Measurements from ENCODE around the gene F5. TPM values are rescaled to one million over a fixed set of nuclear protein-coding genes. Genes with fewer than 3 reads are reported as not detected.
"Not testable (repeated sequence)": the region's sequence is repeated elsewhere in the genome, so short reads cannot be mapped to it uniquely, and the experiment has no call there.

F5 gene
- total RNA-seq, 4 donors from 2014 or later, result 0.32 to 0.82 (median 0.37) TPM; not detected in 1

DNA sequence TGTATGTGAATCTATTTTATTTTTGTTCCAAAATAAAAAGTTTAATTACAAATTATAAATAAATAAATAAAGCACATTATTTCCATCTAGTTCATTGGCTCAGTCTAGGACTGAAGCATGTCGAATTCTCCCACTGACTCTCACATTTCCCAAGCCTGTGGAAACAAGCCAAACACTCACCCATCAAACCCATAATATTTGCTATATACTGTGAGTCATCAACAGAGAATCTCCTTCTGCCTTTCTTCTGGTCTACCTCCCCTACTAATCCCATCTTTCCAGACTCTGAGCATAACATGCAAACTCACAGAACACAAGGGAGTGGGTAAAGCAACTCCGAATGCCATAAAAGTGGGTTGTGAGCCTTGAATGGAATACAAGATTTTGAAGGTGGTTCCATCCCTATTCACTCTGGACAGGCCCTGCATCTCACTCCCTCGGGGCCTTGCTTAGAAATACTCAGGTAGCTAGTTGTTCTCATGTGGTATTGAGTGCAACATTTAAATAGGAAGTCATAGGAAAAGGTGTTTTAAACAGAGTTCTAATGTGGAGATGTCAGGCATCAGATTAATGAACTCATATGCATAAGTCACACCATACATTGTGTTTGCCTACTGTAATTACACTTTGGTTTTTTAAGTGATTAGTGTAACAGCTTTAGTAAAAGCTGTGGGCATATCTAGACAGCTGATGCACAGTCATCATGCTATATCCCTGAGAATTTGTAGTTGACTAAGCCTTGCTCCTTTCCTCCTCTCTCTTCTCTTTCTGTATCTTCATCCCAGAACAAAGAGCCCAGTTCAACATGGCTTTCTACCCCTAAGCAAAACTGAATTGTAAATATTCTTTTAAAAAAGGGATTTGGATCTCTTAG is 47.0 kb downstream of the F5 start:
- Histone ChIP-seq H3K9me3 (no peaks in the 10 kb centered on the region), H3K4me3 (no peak overlapping the region), H3K27ac (no peak overlapping the region), H3K36me3 (no peaks in the 10 kb centered on the region), H3K27me3 (no peaks in the 10 kb centered on the region), H3K4me1 (no peaks in the 10 kb centered on the region)
- no peak for DNase-seq
- WGBS, 2 donors (ENCODE audit: low coverage in 1 of 2), result 70 to 75% methylated on average over 3 of the region's 3 CpGs
- TF ChIP-seq, protein P1, sequence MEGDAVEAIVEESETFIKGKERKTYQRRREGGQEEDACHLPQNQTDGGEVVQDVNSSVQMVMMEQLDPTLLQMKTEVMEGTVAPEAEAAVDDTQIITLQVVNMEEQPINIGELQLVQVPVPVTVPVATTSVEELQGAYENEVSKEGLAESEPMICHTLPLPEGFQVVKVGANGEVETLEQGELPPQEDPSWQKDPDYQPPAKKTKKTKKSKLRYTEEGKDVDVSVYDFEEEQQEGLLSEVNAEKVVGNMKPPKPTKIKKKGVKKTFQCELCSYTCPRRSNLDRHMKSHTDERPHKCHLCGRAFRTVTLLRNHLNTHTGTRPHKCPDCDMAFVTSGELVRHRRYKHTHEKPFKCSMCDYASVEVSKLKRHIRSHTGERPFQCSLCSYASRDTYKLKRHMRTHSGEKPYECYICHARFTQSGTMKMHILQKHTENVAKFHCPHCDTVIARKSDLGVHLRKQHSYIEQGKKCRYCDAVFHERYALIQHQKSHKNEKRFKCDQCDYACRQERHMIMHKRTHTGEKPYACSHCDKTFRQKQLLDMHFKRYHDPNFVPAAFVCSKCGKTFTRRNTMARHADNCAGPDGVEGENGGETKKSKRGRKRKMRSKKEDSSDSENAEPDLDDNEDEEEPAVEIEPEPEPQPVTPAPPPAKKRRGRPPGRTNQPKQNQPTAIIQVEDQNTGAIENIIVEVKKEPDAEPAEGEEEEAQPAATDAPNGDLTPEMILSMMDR (IDR thresholded peaks at IDR 0.05), result no peak
- TF ChIP-seq POLR2AphosphoS5 (IDR thresholded peaks at IDR 0.05) (no peak), EP300 (IDR thresholded peaks at IDR 0.05; ENCODE audit: low read depth) (no peak), POLR2A (IDR thresholded peaks at IDR 0.05) (no peak)
- intact Hi-C loops (cut with DNase I; ENCODE audit: low total_unique reads), result no loop called here
- in situ Hi-C loops (cut with MboI; ENCODE audit: low pct_ligation_motif_present in 1 of 4, low pct_unique_long_range_greater_than_20kb in 1 of 4, low sequenced_read_pairs in 3 of 4), result loop anchor here in 1 of 4 donors (25.0 kb wide), 1 partner anchor 152 kb away; no protein-coding TSS in a partner anchor

DNA sequence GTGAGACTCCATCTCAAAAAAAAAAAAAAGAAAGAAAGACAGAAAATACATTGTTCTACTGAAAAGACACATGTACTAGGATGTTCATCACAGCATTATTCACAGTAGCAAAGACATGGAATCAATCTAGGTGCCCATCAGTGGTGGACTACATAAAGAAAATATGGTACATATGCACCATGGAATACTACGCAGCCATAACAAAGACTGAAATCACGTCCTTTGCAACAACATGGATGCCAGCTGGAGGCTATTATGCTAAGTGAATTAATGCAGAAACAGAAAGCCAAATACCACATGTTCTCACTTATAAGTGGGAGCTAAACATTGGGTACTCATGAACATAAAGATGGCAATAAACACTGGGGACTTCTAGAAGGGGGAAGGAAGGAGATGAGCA is 51.6 kb downstream of the F5 start:
- WGBS, 2 donors (ENCODE audit: low coverage in 1 of 2), result 90 to 98% methylated on average over 2 of the region's 2 CpGs
- Histone ChIP-seq H3K36me3 (no peaks in the 10 kb centered on the region), H3K27ac (no peak overlapping the region), H3K27me3 (no peaks in the 10 kb centered on the region), H3K4me1 (peaks cover 0 to 4% (median 1%) of the 10 kb centered on the region in 4 donors), H3K4me3 (no peak overlapping the region), H3K9me3 (no peaks in the 10 kb centered on the region)
- no peak for DNase-seq
- in situ Hi-C loops (cut with MboI; ENCODE audit: low pct_ligation_motif_present in 1 of 4, low pct_unique_long_range_greater_than_20kb in 1 of 4, low sequenced_read_pairs in 3 of 4) (loop anchor here in 1 of 4 donors (25.0 kb wide), 1 partner anchor 147 kb away; no protein-coding TSS in a partner anchor), intact Hi-C loops (cut with DNase I; ENCODE audit: low total_unique reads) (no loop called here)
- TF ChIP-seq POLR2A (IDR thresholded peaks at IDR 0.05) (no peak), EP300 (IDR thresholded peaks at IDR 0.05; ENCODE audit: low read depth) (no peak)

DNA sequence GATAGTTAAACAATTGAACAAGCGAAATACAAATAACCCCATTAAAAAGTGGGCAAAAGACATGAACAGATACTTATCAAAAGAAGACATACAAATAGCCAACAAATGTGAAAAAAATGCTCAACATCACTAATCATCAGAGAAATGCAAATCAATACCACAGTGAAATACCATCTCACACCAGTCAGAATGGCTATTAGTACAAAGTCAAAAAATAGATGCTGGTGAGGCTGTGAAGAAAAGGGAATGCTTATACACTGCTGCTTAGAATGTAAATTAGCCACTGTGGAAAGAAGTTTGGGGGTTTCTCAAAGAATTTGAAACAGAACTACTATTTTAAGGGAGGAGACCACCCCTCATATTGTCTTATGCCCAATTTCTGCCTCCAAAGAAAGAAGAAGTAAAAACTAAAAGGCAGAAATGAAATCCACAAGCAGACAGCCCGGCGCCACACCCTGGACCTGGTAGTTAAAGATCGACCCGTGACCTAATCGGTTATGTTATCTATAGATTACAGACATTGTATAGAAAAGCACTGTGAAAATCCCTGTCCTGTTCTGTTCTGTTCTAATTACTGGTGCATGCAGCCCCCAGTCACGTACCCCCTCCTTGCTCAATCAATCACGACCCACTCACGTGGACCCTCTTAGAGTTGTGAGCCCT is 52.6 kb downstream of the F5 start:
- intact Hi-C loops (cut with DNase I; ENCODE audit: low total_unique reads); H3K27ac ChIP-seq; H3K9me3 ChIP-seq; DNase-seq; H3K27me3 ChIP-seq; H3K36me3 ChIP-seq; H3K4me3 ChIP-seq: not testable (repeated sequence)
- 64 to 66% methylated on average over 8 to 9 of the region's 9 CpGs for WGBS, 2 donors (ENCODE audit: low coverage in 1 of 2)
- in situ Hi-C loops (cut with MboI; ENCODE audit: low pct_ligation_motif_present in 1 of 4, low pct_unique_long_range_greater_than_20kb in 1 of 4, low sequenced_read_pairs in 3 of 4), result loop anchor here in 1 of 4 donors (25.0 kb wide), 1 partner anchor 146 kb away; no protein-coding TSS in a partner anchor
- H3K4me1 ChIP-seq, result peaks cover 0 to 13% (median 6%) of the 10 kb centered on the region in 4 donors

DNA sequence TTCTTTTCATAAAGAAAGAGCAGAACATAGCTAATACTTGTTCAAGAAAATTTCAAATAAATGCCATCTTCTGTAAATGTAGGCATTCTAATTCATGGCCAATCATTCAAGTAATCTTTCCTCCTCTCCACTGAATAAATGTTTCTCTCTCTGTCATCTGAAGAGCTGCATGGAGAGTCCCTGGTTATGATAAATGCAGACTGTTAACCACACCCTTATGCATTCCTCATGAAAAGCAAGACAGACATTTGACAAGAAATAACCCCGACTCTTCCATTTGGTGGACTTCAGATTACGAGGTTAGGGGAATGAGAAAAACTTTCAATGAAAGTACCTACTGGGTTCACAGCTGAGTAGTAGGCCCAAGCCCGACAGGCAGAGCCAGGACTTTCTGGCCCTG is 55.8 kb downstream of the F5 start:
- no peak overlapping the region for H3K4me3 ChIP-seq
- H3K36me3 ChIP-seq, result no peaks in the 10 kb centered on the region
- no peaks in the 10 kb centered on the region for H3K9me3 ChIP-seq
- WGBS, 2 donors (ENCODE audit: low coverage in 1 of 2), result 70% methylated on average over 3 of the region's 3 CpGs; no CpG with 5 or more reads in 1 of the 2 donors
- peaks cover 0 to 32% (median 11%) of the 10 kb centered on the region in 4 donors for H3K4me1 ChIP-seq
- H3K27me3 ChIP-seq, result no peaks in the 10 kb centered on the region
- in situ Hi-C loops (cut with MboI; ENCODE audit: low pct_ligation_motif_present in 1 of 4, low pct_unique_long_range_greater_than_20kb in 1 of 4, low sequenced_read_pairs in 3 of 4) (loop anchor here in 1 of 4 donors (25.0 kb wide), 1 partner anchor 143 kb away; no protein-coding TSS in a partner anchor), intact Hi-C loops (cut with DNase I; ENCODE audit: low total_unique reads) (no loop called here)
- no peak overlapping the region for H3K27ac ChIP-seq
- TF ChIP-seq POLR2AphosphoS5 (IDR thresholded peaks at IDR 0.05) (no peak), EP300 (IDR thresholded peaks at IDR 0.05; ENCODE audit: low read depth) (no peak), POLR2A (IDR thresholded peaks at IDR 0.05) (no peak)
- TF ChIP-seq, protein P1 (IDR thresholded peaks at IDR 0.05), result no peak
- no peak for DNase-seq
